CD1c-positive myeloid dendritic cell (primary cell): ENCODE measurements around the gene GSTM4.
"Not testable (repeated sequence)": the region's sequence is repeated elsewhere in the genome, so short reads cannot be mapped to it uniquely, and the experiment has no call there.

Experiments
- DNase-seq: peaks from one replicate; pipeline ENCODE4 v3.0.0-alpha.2; 2016; ENCODE audit errors: extremely low spot score

Gene GSTM4

GRCh38 chr1:109704173-109704572 is 48.3 kb downstream of the GSTM4 start:
- no peak for DNase-seq

GRCh38 chr1:109705411-109705810 is 49.5 kb downstream of the GSTM4 start:
- DNase-seq, result no peak

GRCh38 chr1:109708949-109709348 is 53.0 kb downstream of the GSTM4 start:
- not testable (repeated sequence) for DNase-seq

GRCh38 chr1:109709822-109710221 is 53.9 kb downstream of the GSTM4 start:
- not testable (repeated sequence) for DNase-seq
